OCI-LY7 (cell line): ENCODE results near the gene THAP8. TPM values are rescaled to one million over a fixed set of nuclear protein-coding genes. Genes with fewer than 3 reads are reported as not detected.

Source experiments
- BruUV-seq: library from RNA; stranded (reverse); fragments of 400-500 nt; replicated peaks from 2 replicates; lab custom pipeline; 2021; lab: Mats Ljungman, UMichigan
- CTCF ChIA-PET: fragments of 300-600 bp; sonication (Branson Sonifier 250); formaldehyde crosslinking; loops from one replicate; lab custom pipeline; 2022; ENCODE audit warnings: antibody characterized with exemption; ENCODE audit not compliant: unreplicated experiment; lab: Charles Lee
- POLR2A ChIA-PET: fragments of 300-600 bp; sonication (Branson Sonifier 250); formaldehyde crosslinking; loops from one replicate; lab custom pipeline; 2022; ENCODE audit warnings: antibody characterized with exemption; lab: Charles Lee
- DNase-seq: peaks from one replicate; pipeline ENCODE4 v3.0.0-alpha.2; 2015; ENCODE audit warnings: low spot score
- H2AFZ ChIP-seq: fragments of 200-600 bp; sonication (generic), shearing (Covaris generic); 2 replicates; pipeline ENCODE4 v1.6.1; 2014; ENCODE audit warnings: mild to moderate bottlenecking, antibody characterized with exemption, low read length, moderate library complexity
- H3K27ac ChIP-seq: fragments of 200-600 bp; sonication (generic); 2 replicates; pipeline ENCODE4 v1.5.1; 2014; ENCODE audit warnings: mixed run types, low read depth, mild to moderate bottlenecking, moderate library complexity, low read length, inconsistent platforms; ENCODE audit not compliant: poor library complexity, severe bottlenecking
- H3K36me3 ChIP-seq: fragments of 200-600 bp; sonication (generic); 2 replicates; pipeline ENCODE4 v1.6.1; 2014; ENCODE audit warnings: mild to moderate bottlenecking, antibody characterized with exemption, low read length, moderate library complexity, mixed read lengths; ENCODE audit not compliant: insufficient read depth
- H3K4me1 ChIP-seq: fragments of 200-600 bp; sonication (generic); 2 replicates; pipeline ENCODE4 v1.5.1; 2014; ENCODE audit warnings: mild to moderate bottlenecking, low read length; ENCODE audit not compliant: insufficient read depth, poor library complexity, severe bottlenecking
- H3K4me2 ChIP-seq: fragments of 200-600 bp; sonication (generic); 2 replicates; pipeline ENCODE4 v1.6.1; 2014; ENCODE audit warnings: mild to moderate bottlenecking, low read length
- H3K4me3 ChIP-seq: fragments of 200-600 bp; sonication (generic); 2 replicates; pipeline ENCODE4 v1.5.1; 2014; ENCODE audit warnings: mild to moderate bottlenecking, low read depth, low read length; ENCODE audit not compliant: poor library complexity, severe bottlenecking
- H3K79me2 ChIP-seq: fragments of 200-600 bp; sonication (generic); 2 replicates; pipeline ENCODE4 v1.6.1; 2016; ENCODE audit warnings: low read depth, mild to moderate bottlenecking, low read length, moderate library complexity, mixed read lengths; ENCODE audit not compliant: insufficient read depth
- H3K9me2 ChIP-seq: fragments of 200-600 bp; sonication (generic); 2 replicates; pipeline ENCODE4 v1.6.1; 2016; ENCODE audit warnings: mild to moderate bottlenecking, low read length, mixed read lengths; ENCODE audit not compliant: insufficient read depth
- H3K9me3 ChIP-seq: fragments of 200-600 bp; sonication (generic); 2 replicates; pipeline ENCODE4 v1.6.1; 2014; ENCODE audit warnings: mild to moderate bottlenecking, mixed run types, low read length, mixed read lengths
- H4K20me1 ChIP-seq: fragments of 200-600 bp; sonication (generic); 2 replicates; pipeline ENCODE4 v1.6.1; 2014; ENCODE audit warnings: mild to moderate bottlenecking, antibody characterized with exemption, low read length, moderate library complexity, mixed read lengths; ENCODE audit not compliant: insufficient read depth
- EZH2phosphoT487 ChIP-seq: fragments of 200-600 bp; sonication (generic); IDR thresholded peaks from 2 replicates; pipeline ENCODE4 v1.6.1; 2018; ENCODE audit warnings: low read depth, borderline replicate concordance, mild to moderate bottlenecking, mixed run types, antibody characterized with exemption, low read length, moderate library complexity, mixed read lengths
- intact Hi-C: fragments of 100-400 bp; cut with micrococcal nuclease; formaldehyde crosslinking; loops from one replicate; pipeline ENCODE4 v1.10.0; 2022; ENCODE audit not compliant: unreplicated experiment
- total RNA-seq, 2 experiments: library from RNA; depleted of rRNA in 1 of 2; stranded (reverse); fragments of >200 nt in 1 of 2; shearing (Covaris generic) in 1 of 2; gene quantifications; 2 replicates each; pipeline ENCODE4 v1.2.3, GENCODE V29; 2014 to 2022
- TF ChIP-seq, protein P1 (sequence below): fragments of 200-600 bp; sonication (generic); conservative IDR thresholded peaks from 2 replicates; pipeline ENCODE4 v1.5.1; 2014; ENCODE audit warnings: mild to moderate bottlenecking, antibody characterized with exemption, low read length, moderate library complexity, mixed read lengths

The THAP8 gene
- total RNA-seq, 2 experiments from 2014 or later: 7.3 TPM

DNA sequence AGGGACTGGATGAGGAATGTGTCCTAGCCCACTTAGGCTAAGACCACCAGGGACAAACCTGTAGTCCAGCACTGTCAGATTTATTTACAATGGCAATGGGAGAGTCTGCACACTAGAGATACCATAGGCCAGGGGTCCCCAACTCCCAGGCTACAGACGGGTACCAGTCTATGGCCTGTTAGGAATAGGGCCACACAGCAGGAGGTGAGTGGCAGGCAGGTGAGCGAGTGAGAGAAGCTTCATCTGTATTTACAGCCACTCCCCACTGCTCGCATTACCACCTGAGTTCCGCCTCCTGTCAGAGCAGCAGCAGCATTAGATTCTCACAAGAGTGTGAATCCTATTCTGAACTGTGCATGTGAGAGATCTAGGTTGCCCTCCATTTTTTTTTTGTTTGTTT is 2.4 kb downstream of the THAP8 start:
- Histone ChIP-seq H2AFZ (no peak overlapping the region), H3K4me1 (peaks cover 24% of the 10 kb centered on the region), H3K36me3 (peaks cover 6% of the 10 kb centered on the region), H3K9me2 (no peaks in the 10 kb centered on the region), H3K27ac (no peak overlapping the region), H3K79me2 (peaks cover 21% of the 10 kb centered on the region), H3K9me3 (no peaks in the 10 kb centered on the region), H3K4me2 (no peak overlapping the region), H3K4me3 (no peak overlapping the region), H4K20me1 (peaks cover 11% of the 10 kb centered on the region)
- CTCF ChIA-PET: no interaction called here
- intact Hi-C loops: loop anchor here (10.0 kb wide), 1 partner anchor 407 kb away; the partner anchor contains the start of genes COX6B1 and ETV2
- DNase-seq: no peak
- no peak for TF ChIP-seq EZH2phosphoT487
- TF ChIP-seq, protein P1, sequence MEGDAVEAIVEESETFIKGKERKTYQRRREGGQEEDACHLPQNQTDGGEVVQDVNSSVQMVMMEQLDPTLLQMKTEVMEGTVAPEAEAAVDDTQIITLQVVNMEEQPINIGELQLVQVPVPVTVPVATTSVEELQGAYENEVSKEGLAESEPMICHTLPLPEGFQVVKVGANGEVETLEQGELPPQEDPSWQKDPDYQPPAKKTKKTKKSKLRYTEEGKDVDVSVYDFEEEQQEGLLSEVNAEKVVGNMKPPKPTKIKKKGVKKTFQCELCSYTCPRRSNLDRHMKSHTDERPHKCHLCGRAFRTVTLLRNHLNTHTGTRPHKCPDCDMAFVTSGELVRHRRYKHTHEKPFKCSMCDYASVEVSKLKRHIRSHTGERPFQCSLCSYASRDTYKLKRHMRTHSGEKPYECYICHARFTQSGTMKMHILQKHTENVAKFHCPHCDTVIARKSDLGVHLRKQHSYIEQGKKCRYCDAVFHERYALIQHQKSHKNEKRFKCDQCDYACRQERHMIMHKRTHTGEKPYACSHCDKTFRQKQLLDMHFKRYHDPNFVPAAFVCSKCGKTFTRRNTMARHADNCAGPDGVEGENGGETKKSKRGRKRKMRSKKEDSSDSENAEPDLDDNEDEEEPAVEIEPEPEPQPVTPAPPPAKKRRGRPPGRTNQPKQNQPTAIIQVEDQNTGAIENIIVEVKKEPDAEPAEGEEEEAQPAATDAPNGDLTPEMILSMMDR: no peak; the same call in 1 of the 2 replicates
- no TSS peak for BruUV-seq
- POLR2A ChIA-PET: no interaction called here

- intact Hi-C loops: loop anchor here (10.0 kb wide), 1 partner anchor 406 kb away; the partner anchor contains the start of genes COX6B1 and ETV2
- H3K9me3 ChIP-seq: no peaks in the 10 kb centered on the region
- ChIA-PET POLR2A (no interaction called here), CTCF (no interaction called here)
- DNase-seq: peak; percentile 40
- H3K9me2 ChIP-seq: no peaks in the 10 kb centered on the region
- no peak overlapping the region for H2AFZ ChIP-seq
- H3K79me2 ChIP-seq: peaks cover 17% of the 10 kb centered on the region
- peaks cover 20% of the 10 kb centered on the region for H3K4me1 ChIP-seq
- H3K4me3 ChIP-seq: no peak overlapping the region
- peaks cover 7% of the 10 kb centered on the region for H4K20me1 ChIP-seq
- H3K27ac ChIP-seq: no peak overlapping the region
- no peak for TF ChIP-seq EZH2phosphoT487
- TF ChIP-seq, protein P1: peak; percentile 80
- peaks cover 2% of the 10 kb centered on the region for H3K36me3 ChIP-seq
- no TSS peak for BruUV-seq
- no peak overlapping the region for H3K4me2 ChIP-seq
Measured at GRCh38 chr19:36051236-36051635, 2.8 kb downstream of the THAP8 start.

- Histone ChIP-seq H3K4me3 (no peak overlapping the region), H3K36me3 (no peaks in the 10 kb centered on the region), H4K20me1 (no peaks in the 10 kb centered on the region), H3K9me2 (no peaks in the 10 kb centered on the region), H3K9me3 (no peaks in the 10 kb centered on the region), H3K4me2 (no peak overlapping the region), H3K27ac (no peak overlapping the region), H2AFZ (no peak overlapping the region), H3K4me1 (peaks cover 14% of the 10 kb centered on the region), H3K79me2 (peaks cover 3% of the 10 kb centered on the region; the same call in 1 of the 2 replicates)
- POLR2A ChIA-PET: no interaction called here
- no TSS peak for BruUV-seq
- CTCF ChIA-PET: no interaction called here
- no peak for TF ChIP-seq EZH2phosphoT487
- TF ChIP-seq, protein P1: no peak
- no peak for DNase-seq
- intact Hi-C loops: no loop called here
Measured at GRCh38 chr19:36049080-36049698, 4.9 kb downstream of the THAP8 start.
